H1 (cell line): ENCODE data around the gene SHH. TPM values are rescaled to one million over a fixed set of nuclear protein-coding genes. Genes with fewer than 3 reads are reported as not detected.

ENCODE experiments used
- KDM5A ChIP-seq: fragments of 200-600 bp; IDR thresholded peaks from 2 replicates; pipeline ENCODE4 v1.7.1; 2012; ENCODE audit warnings: mild to moderate bottlenecking, low read length, inconsistent platforms, mixed read lengths
- polyA plus RNA-seq, 7 experiments: library from polyadenylated mRNA; depleted of rRNA in 3 of 7; stranded (reverse) in 5 of 7; unstranded in 2 of 7; fragments of >200 nt in 5 of 7; fragments of 200-250 nt in 2 of 7; gene quantifications; 1 replicate in 5 of 7; 2 replicates in 1 of 7; 4 replicates in 1 of 7; pipeline versions ENCODE4 v1.2.1 to v1.2.3, GENCODE V29; 2011 to 2013; ENCODE audit warnings: missing spikeins in 2 of 7, mixed read lengths in 2 of 7
- total RNA-seq: library from RNA; stranded (reverse); fragmentation: NEBNext Ultra II Directional; extraction: Animal tissue kit (Norgen Biotek cat#: 25700); gene quantifications from 2 replicates; pipeline ENCODE4 v1.2.1, GENCODE V29; 2021

The SHH gene
- total and polyA plus RNA-seq, 2 of the 8 experiments (the other 6 are each of a cell fraction or from before 2014, with no cell fraction given): not detected

DNA sequence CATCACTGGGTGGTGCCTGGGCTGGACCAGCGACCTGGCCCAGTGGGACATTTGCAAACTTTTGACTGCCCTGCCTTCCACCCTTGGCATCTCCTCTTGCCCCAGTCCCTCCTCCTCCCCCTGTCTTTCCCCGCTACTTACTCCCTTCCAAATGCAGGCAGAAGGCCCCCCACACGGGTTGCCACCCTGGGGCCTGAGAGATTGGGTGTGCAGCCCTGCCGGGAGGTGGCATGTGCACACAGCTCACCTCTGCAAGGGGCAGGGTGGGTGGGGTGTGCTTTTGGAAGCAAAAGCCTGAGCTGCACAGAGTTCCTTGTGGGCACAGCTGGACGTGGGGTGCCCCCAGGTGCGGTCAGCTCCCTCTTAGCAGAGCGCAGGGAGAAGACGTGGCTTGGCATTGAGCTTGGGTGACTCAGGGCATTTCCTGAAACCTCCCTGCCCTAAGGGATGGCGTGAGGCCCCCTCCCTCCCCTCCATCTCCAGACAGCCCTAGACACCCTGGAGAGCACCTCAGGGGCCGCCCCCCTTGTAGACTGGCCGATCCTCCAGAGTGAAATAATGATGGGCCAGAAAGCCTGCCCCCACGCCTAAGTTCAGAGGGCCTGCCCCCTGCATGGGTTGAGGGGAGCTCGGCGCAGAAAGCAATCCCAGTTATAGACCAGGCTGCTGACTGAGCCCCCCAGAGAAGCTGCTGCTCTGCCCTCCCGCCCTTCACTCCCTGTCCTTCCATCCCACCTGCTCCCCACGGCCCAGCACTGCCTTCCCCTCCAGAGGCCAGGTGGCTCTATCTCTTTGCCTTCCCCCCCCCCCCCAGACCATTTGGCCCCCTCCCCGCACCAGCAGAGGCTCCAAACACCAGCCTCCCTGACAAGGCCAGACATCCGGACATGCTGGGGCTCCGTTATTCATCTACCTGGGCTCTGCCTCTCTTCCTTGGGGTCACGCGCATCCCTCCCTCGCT lies 2.3 kb upstream of the SHH start (continued):
- no peak for TF ChIP-seq KDM5A
